NCI-H226 (cell line): ENCODE data around the gene PDE4B.
"Not testable (repeated sequence)": the region's sequence is repeated elsewhere in the genome, so short reads cannot be mapped to it uniquely, and the experiment has no call there.

Source experiments
- DNase-seq: peaks from one replicate; pipeline ENCODE4 v3.0.0-alpha.2; 2015

PDE4B gene

DNA sequence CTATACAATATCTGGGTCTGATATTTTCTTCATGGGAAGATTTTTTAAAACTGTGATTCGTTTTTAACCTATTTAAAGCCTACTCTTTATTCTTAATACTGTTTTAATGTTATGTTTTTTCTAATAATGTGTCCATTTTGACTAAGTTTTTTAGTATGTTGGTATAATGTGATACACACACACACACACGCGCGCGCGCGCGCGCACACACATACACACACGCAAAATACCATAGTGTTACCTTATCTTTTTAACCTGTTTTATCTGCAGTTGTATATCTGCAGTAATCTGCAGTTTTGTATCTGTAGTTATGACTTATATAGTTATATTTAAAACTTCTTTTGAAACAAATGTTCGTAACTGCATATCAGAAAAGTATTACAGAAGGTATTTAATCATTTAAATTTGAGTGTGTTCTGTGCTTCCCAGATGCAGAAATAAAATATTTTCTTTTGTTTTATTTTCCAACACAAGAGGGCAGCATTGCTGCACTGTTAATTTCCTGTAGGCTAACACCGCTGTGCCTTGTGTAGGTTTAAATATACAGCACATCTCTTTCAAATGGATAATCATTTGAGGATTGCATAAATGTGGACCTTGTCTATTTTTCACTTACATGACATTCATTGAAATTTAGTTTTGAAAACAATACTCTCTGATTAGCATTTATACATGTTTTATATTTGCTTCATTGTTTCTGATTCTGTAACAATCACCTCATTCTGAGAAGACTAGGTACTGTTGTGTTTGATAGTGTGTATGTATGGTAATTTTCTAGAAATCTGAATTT, 166.1 kb downstream of the PDE4B start:
- peak; percentile 32 for DNase-seq

DNA sequence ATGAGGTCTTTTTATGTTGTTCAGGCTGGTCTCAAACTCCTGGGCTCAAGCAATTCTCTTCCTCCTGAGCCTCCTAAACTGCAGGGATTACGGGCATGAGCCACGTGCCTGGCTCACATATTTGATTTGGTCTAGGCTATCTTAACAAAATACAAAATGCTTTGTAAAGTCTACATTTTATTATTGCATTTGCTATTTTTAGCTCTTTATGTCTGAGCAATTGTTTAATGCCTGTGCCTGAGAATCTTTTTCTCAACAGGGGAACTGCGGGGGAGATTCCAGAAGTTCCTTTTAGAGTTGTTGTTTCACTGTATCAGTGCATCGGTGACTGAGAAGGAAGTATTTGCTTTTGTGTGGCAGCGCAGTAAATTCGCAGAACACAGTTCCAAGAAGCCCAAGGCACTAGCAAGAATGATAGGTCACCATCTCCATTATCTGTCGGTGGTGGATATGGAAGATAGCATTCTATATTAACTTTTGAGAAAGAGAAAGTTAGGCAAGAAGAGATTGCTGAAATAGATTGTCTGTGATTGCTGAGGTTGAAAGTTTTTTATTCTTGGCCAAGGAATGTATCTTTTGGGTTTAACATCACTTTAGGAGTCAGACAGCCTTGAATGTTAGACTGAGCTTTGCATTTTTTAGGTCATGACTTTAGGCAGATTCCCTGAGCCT, 167.3 kb downstream of the PDE4B start:
- no peak for DNase-seq

DNA sequence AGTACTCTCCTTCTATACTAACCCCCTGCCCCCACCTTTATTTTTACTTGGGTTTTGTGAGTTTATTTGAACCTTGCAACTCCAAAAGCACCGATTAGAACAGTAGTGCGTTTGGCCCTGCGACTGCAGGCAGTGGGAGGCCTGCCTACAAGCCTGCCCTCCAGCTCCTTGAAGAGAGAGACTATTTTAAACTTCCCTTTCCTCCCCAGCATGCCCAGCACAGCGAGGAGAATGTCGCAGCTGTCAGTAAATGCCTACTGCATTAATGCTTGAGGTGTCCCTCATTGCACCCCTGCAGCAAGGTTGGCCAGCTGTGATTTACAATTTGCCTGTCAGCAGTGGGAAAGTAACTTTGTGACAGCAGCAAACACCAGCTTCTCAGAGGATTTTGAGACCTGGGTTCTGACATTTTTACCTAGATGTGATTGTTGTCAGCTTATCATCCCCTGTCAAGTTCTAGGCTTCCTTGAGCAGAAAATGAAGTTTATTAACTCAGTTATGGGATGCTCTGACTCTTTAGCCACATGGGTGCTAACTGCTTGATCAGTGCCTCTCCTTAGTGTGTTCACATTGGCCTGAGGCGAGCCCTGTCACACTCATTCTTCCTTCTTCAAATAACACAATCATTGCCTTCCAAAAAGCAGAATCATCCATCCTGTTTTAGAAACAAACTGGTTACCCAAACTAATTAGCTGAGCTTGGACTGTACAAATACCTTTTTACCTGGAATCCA, 170.6 kb downstream of the PDE4B start:
- DNase-seq: no peak

DNA sequence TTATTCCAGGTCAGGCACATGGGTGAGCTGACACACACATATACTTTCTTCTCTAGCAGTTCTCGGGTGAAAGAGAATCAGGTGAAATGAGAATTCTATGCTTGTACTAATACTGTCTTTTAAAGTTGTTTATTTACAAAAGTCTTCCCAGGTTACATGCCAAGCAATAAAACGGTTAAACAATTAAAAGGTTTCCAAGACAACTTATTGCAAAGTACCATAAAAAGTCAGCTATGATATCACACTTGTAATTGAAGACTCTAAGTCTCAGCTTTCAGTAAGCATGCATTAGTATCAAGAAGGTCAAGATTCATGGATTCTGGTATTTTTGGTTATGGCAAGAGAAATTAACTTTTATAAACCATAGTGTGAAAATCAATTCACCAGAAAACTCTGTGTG, 171.4 kb downstream of the PDE4B start:
- no peak for DNase-seq

DNA sequence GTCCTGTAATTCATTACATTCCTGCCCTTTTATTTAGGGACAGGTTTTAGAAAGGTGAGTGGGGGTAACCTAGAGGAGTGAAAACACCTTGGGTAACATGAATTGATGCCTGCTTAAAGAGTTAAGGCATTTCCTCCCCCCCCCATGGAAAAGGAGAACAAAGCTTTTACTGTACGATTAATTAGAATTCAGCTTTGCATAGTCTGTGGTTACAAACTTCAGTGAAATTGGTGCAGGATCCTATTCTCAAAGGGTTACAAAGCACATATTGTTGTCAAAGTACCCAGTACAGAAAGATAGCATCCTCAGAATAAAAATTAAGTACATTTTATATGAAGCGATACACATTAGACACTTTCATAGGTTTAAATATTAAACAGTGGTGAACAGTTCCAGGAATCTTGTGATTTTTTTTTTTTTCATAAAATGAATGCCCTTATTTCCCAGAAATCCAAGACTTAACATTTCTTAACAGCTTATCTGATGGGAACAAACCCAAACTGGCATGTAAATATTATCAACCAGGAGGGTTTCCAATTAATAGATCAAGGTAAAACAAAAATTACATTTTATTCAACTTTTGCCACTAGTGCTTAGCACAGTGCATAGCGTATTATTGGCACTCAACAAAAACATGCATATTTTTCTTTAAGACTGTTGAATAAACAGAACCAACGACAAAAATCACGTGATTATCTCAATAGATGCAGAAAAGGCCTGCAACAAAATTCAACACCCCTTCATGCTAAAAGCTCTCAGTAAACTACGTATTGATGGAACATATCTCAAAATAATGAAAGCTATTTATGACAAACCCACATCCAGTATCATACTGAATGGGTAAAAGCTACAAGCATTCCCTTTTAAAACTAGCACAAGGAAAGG, 172.7 kb downstream of the PDE4B start:
- no peak for DNase-seq

DNA sequence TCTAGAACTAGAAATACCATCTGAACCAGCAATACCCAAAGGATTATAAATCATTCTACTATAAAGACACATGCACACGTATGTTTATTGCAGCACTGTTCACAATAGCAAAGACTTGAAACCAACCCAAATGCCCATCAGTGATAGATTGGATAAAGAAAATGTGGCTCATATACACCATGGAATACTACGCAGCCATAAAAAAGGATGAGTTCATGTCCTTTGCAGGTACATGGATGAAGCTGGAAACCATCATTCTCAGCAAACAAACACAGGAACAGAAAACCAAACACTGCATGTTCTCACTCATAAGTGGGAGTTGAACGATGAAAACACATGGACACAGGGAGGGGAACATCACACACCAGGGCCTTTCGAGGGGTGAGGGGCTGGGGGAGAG, 174.8 kb downstream of the PDE4B start:
- not testable (repeated sequence) for DNase-seq

DNA sequence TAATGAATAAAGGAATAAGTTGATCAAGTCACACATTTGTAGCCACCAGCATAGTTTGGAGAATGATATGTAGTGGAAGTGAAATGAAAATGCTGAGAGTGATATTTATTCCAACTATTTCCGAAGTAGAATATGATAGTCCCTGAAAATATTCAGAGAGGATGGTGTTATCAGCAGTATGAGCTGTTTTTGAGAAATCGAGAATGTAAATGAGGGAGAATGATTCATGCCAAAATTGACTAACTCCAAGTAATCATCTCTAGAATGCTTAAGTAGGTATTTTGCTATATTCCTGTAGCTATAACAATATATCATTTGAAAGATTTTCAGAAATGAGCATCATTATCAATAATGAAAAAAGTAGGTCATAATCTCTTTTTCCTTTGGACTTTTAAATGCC, 178.9 kb downstream of the PDE4B start:
- no peak for DNase-seq

DNA sequence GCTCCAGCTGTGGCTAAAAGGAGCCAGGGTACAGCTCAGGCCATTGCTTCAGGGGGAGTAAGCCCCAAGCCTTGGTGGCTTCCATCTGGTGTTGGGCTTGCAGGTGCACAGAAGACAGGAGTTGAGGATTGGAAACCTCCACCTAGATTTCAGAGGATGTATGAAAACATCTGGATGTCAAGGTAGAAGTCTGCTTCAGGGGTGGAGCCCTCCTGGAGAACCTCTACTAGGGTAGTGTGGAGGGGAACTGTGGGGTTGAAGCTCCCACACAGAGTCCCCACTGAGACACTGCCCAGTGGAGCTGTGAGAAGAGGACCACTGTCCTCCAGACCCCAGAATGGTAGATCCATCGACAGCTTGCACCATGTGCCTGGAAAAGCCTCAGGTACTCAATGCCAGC, 183.0 kb downstream of the PDE4B start:
- no peak for DNase-seq

DNA sequence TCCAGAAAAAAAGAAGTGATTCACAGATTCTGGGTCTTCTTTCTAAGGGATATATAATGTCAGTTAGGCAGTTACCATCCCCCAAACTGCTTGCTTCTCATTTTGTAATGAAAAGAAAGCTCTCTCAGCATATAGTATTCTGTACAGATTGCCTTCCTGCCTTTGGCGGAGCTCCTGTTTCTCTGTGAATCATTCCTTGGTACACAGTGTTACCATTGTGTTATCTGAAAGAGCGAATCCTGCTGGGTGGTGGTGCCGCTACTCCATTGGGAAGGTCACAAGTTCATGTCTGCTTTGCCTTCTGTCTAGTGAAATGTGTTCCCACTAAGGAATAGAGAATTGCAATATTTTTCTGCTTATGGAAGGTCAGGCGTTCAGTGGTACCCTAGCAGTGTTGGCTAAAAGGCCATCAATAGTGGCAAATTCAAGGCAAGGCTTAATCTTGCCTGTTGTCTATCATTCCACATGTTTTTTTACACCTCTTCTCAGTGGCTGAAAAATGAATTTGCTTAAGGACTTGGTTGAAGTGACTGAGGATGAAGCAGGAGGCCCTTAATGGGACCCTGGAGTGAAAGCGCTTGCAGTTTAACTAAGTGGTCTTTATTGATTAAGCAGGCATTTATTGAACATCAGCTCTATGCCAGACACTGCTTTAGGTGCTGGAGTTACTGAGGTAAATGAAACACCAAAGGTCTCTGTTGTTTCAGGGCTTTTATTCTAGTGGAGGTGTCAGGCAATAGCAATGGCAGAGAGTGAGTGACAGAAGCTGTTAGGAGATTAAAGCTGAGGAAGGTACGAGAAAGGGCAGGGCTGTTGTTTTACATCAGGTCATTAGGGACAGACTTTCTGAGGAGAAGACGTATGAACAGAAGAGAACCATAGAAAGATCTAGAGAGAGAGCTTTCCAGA, 186.7 kb downstream of the PDE4B start:
- DNase-seq: peak; percentile 42

DNA sequence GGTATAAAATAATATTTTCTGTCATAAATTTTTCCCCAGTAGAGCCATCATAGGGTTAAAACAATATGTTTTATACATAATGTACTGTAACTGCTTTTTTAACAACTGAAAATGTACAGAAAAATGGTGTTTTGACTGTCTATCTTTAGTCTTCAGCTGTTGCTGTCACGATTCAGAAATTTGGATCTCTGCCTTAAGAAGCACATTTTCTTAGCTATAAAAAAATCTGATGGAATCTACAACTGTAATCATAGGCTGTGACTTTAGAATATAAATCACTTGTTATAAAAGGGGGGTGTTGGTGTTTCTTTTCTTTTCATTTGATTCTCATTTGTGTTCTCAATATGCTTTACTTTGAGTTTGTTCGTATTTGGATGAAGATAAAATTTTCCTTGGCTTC, 187.5 kb downstream of the PDE4B start:
- no peak for DNase-seq

DNA sequence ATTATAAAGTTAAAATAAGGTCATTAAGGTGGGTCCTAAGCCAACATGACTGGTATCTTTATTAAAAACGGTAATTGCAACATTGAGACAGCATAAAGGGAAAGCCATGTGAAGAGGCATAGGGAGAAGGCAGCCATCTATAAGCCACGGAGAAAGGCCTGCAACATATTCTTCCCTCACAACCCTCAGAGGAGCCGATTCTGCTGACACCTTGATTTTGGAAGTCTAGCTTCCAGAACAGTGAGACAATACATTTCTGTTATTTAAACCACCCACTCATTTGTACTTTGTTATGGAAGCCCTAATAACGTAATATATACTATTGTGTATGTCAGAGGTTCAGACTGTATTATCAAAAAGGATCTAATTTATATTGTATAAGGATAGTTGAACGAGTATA, 190.8 kb downstream of the PDE4B start:
- DNase-seq: no peak

DNA sequence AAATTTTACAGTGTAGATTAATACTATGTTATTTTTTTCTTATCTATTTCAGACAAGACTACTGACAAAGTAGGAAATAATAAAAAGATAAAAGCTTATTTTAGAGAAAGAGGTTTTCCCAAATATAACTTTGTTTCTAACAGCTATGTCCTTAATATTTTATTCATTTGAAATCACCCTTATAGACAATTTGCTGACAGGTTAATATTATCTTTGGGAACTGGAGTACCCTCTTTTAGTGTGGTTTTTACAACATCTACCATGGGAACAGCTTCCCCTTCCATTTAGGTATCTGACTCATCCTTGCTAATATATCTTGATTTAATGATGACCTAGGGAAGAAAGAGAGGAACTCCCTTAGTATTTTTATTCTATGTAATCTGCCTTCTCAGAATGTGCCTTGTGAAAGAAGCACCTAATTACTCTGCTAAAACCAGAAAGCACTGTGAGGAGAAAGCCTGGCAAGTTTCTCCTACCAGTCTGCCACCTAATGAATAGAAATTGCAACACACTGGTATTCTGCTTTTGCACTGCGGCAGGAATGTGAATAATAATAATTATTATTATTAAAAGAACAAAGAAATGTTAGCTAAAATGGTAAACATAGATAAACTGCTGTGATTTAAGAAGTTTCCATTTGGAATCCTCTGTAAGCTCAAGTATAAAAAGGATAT, 192.8 kb downstream of the PDE4B start:
- no peak for DNase-seq

DNA sequence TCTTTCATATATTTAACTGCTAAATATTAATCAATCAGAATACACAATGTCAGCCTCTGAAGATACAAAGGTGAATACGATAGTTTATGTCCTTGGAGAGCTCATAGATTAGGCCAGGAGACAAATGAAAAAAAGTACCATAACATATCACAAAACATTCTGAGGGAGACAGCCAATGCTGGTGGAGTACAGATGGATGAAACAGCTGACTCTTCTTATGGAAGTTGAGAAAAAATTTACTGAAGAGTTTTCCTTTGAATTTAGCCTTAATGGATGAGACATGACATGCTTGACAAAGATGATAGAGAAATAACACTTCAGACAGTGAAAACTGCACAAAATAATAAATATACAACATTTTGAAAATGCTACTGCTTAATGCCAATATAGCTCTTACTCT, 193.5 kb downstream of the PDE4B start:
- no peak for DNase-seq

DNA sequence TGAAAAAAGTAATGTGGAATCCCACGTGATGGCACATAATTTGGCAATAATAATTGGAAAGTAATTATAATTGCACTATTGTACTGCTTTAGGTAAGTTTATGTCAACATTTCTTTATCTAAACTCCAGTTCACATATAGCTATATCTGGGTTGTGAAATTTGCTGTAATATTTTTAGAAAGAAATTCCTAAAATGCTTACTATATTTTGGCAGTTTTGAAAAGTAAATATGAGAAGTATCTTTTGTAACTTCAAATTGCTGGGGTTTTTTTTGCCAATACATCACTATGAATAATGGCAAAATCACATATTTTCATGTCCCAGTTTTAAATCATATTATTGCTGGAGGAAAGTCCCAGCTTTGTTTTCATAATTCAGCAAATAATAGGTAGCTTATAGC, 197.5 kb downstream of the PDE4B start:
- DNase-seq: no peak

DNA sequence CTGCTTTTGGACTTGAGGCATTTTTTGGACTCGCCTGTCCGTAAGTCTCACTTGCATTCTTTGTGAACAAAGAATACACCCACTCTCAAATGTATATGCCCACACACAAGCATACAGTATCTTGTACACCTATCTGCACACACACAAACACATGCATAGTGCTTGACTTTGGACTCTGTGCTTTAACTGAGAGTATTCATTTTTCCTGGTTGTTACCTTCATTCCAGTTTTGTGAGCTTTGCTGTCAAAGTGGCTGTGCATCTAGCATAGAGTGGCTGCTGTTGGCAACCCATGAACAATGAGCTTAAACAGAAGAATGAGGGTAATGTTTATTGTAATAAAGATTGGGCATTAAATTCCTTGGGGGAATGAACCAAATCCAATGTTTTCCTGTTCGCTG, 199.0 kb downstream of the PDE4B start:
- DNase-seq: no peak

DNA sequence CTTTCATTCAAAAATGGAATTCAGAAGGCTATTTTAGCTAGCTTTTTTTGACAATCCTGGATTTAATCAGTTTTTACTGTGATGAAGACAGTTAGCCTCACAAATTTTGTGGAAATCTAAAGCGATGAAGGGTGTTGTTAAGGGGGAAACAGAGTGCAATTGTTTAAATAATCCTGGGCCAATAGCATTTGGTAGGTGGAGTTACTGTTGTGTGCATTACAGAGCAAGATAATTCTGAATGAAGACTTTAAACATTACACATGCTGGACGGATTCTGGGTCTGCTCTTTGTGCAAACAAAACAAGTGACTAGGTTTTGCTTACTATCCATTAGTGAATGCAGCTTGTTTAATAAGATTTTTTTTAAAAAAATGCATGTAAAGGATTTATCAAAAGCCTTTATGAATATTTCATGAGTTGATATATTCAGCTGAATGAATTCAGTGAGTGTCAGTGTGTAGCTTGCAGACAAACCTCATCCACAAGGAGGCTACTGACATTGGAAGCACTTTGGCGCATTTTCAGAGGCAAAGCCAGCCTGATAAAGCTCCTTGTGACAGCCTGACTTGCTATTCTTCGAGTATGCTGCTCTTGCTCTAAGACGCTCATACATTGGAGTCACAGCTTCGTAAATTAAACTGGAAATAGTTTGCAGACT, 199.6 kb downstream of the PDE4B start:
- DNase-seq: no peak

DNA sequence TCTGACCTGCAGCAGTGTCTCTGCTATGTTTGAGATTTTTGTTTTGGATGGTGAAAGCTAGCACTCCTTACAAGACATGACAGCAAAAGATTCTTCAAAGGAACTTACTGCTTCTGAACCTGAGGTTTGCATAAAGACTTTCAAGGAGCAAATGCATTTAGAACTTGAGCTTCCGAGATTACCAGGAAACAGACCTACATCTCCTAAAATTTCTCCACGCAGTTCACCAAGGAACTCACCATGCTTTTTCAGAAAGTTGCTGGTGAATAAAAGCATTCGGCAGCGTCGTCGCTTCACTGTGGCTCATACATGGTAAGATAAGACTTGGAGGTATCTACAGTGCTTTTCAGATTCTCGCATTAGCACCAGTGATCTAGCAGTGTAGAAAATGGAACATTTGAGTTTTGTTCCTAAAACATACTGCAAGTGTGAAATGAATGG, 200.2 kb downstream of the PDE4B start:
- DNase-seq: no peak

DNA sequence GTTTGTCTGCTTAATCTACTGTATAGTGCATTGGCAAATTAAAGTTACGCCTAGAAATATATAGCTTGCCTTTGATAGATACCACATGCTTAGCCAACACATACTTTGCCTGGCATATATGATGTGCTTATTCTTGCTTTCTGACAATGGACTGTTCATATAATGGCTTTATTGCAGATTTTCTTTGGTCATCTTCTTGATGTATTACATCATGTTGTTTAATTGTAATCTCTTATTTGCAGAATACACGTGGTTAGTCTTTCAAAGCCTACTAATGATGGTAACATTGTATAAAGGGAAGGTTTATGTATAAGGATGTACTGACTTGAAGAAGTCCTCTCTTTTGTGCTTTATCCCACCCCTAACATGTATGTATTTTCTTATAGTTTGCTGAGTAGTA, 201.5 kb downstream of the PDE4B start:
- DNase-seq: no peak

DNA sequence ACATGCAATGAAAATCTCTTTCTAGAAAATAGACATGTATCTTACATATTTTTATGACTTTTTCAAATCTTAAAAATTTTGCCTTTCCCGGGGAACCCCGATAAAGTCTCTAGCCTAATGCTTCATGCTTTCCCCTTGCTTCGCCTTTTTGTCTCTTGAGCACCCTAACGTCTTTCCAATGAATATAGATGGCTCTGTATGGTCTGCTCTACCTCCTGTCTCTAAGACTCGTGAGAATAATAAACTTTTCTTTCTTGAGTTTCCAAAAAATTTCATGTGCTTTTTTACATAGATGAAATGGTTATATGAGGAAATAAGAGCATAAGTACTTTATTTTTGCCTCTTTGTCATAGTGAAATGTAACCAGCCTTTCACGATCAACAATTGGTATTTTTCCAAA, 202.6 kb downstream of the PDE4B start:
- no peak for DNase-seq

DNA sequence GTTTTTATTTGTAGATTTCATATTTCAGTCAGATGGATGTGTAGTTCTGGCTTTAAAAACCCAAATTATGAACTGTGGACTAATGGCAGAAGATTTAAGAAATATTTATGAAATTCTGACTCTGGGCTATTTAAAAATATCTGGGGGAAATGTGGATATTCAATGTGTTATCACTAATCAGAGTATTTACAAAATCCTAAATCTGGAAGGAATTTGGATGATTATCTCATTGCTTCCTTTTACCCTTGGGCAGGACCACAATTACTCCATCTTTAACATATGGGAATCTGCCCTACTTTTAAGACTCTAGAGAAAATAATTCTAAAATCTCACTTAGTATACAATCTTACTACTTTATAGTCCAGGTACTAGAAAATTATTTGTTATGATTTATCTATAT, 203.2 kb downstream of the PDE4B start:
- no peak for DNase-seq

DNA sequence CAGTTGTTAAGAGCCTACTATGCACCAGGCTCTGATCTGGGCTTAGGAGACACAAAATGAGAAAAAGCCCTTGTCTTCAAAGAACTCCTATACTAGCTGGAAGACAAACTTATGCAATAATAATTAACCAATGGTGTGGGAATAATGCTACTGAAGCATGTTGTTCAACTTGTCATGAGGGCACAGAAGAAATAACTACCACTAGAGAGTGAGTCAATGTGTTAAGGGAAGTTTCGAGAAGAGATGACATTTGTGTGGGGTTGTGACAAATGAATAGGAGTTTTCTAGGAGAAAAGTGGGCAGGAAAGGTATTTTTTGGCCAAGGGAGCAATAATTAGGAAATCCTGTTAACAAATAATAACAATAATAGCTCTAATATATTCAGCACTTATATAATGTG, 205.0 kb downstream of the PDE4B start:
- DNase-seq: no peak
